Spleen (tissue), 11 donors: Measurements from ENCODE around the gene TMEM108. TPM values are rescaled to one million over a fixed set of nuclear protein-coding genes. Genes with fewer than 3 reads are reported as not detected.

Source experiments
- DNase-seq: peaks from one replicate; pipeline ENCODE4 v3.0.0-alpha.2; 2020
- H3K27ac ChIP-seq, 8 donors: fragments of 200-600 bp; sonication (generic) in 7 of 8; 1 replicate in 4 of 8; 2 replicates in 4 of 8; pipeline versions ENCODE4 v1.5.0 to v1.8.0; 2016 to 2021; ENCODE audit warnings: inconsistent platforms in 4 of 8, mild to moderate bottlenecking in 4 of 8, moderate library complexity in 1 of 8
- H3K27me3 ChIP-seq, 7 donors: fragments of 200-600 bp; sonication (generic) in 6 of 7; replicated peaks in 1 of 7; 1 replicate in 4 of 7; 2 replicates in 3 of 7; pipeline versions ENCODE4 v1.5.0 to v1.8.0; 2016 to 2021; ENCODE audit warnings: inconsistent platforms in 3 of 7, mild to moderate bottlenecking in 1 of 7
- H3K36me3 ChIP-seq, 6 donors: fragments of 200-600 bp; sonication (generic) in 5 of 6; 1 replicate in 4 of 6; 2 replicates in 2 of 6; pipeline versions ENCODE4 v1.5.0 to v1.8.0; 2016 to 2021; ENCODE audit warnings: inconsistent platforms in 2 of 6
- H3K4me1 ChIP-seq, 6 donors: fragments of 200-600 bp; sonication (generic) in 5 of 6; 1 replicate in 3 of 6; 2 replicates in 3 of 6; pipeline versions ENCODE4 v1.5.0 to v1.8.0; 2016 to 2021; ENCODE audit warnings: inconsistent platforms in 3 of 6
- H3K4me3 ChIP-seq, 8 donors: fragments of 200-600 bp; sonication (generic) in 7 of 8; 1 replicate in 4 of 8; 2 replicates in 4 of 8; pipeline versions ENCODE4 v1.5.0 to v1.8.0; 2016 to 2021; ENCODE audit warnings: inconsistent platforms in 4 of 8, mild to moderate bottlenecking in 4 of 8, moderate library complexity in 2 of 8
- H3K9me3 ChIP-seq, 8 donors: fragments of 200-600 bp; sonication (generic) in 7 of 8; 1 replicate in 4 of 8; 2 replicates in 4 of 8; pipeline versions ENCODE4 v1.5.0 to v1.8.0; 2016 to 2021; ENCODE audit warnings: inconsistent platforms in 4 of 8
- CTCF ChIP-seq, 11 experiments: fragments of 200-600 bp in 7 of 11; fragments of 450-650 bp in 4 of 11; sonication (generic) in 4 of 11; IDR thresholded peaks in 8 of 11; conservative IDR thresholded peaks in 3 of 11; 1 replicate in 7 of 11; 2 replicates in 4 of 11; pipeline versions ENCODE4 v1.4.0 to v1.8.0; 2016 to 2021; ENCODE audit warnings: antibody characterized with exemption in 11 of 11, inconsistent platforms in 4 of 11, mild to moderate bottlenecking in 1 of 11
- POLR2A ChIP-seq, 3 donors: fragments of 450-650 bp; IDR thresholded peaks; one replicate each; pipeline ENCODE4 v1.5.1; 2017; ENCODE audit warnings: antibody characterized with exemption in 3 of 3, mild to moderate bottlenecking in 1 of 3
- POLR2AphosphoS5 ChIP-seq, 3 donors: sonication (generic); formaldehyde crosslinking; IDR thresholded peaks; one replicate each; pipeline ENCODE4 v1.5.1; 2017; ENCODE audit warnings: antibody characterized with exemption in 3 of 3
- WGBS, 5 donors: extraction: QIAGEN DNeasy Blood & Tissue Kit in 3 of 5; methylation state at CpG; one replicate each; pipeline versions ENCODE4 v1.1.5 to v1.1.7; 2013 to 2018; 5-methylcytosine and 5-hydroxymethylcytosine counted together
- intact Hi-C: fragments of 100-400 bp; cut with DNase I; formaldehyde crosslinking; loops from one replicate; pipeline ENCODE4 v1.15.0; 2023; ENCODE audit warnings: low total_unique reads
- polyA plus RNA-seq, 3 donors: library from polyadenylated mRNA; stranded (reverse); fragments of 200-250 nt; gene quantifications; one replicate each; pipeline ENCODE4 v1.2.1, GENCODE V29; 2013
- total RNA-seq, 7 donors: library from RNA; depleted of rRNA in 3 of 7; stranded (reverse); fragments of >200 nt in 3 of 7; fragmentation: NEBNext Ultra II Directional in 4 of 7; extraction: Animal tissue kit (Norgen Biotek cat#: 25700) in 4 of 7; gene quantifications; one replicate each; pipeline versions ENCODE4 v1.1.0 to v1.2.1, GENCODE V29; 2016 to 2021
- donor health status: healthy with polysubstance abuse.
- donor health status: DM: no; HTN: no; CAD: no; lungs with moderate emphysema.
- donor health status: DM: no; HTN: no; CAD: no.
- donor health status: Bipolar disorder and iron deficiency.
- donor health status: healthy.
- donor health status: DM: no; HTN: no; CAD: no.
- donor health status: DM: yes; HTN: yes; CAD: no.

The TMEM108 gene
- total and polyA plus RNA-seq, 10 donors = 0.20 to 4.0 (median 1.1) TPM

- no peak for TF ChIP-seq POLR2AphosphoS5 (IDR thresholded peaks at IDR 0.05)
- TF ChIP-seq POLR2A (IDR thresholded peaks at IDR 0.05) = no peak
- no peak for TF ChIP-seq CTCF (IDR thresholded peaks at IDR 0.05 in 8 of 11, conservative IDR thresholded peaks at IDR 0.05 in 3 of 11)
- no peak for DNase-seq
- H3K27me3 ChIP-seq = no peaks in the 10 kb centered on the region
- no peaks in the 10 kb centered on the region for H3K4me1 ChIP-seq
- H3K27ac ChIP-seq = no peak overlapping the region
- no peak overlapping the region for H3K4me3 ChIP-seq
- intact Hi-C loops = no loop called here
- no peaks in the 10 kb centered on the region for H3K36me3 ChIP-seq
- H3K9me3 ChIP-seq = no peaks in the 10 kb centered on the region
Measured at GRCh38 chr3:133237380-133237779, 199.2 kb downstream of the TMEM108 start.

GRCh38 chr3:133238015-133238414 is 199.8 kb downstream of the TMEM108 start:
- TF ChIP-seq POLR2AphosphoS5 (IDR thresholded peaks at IDR 0.05) (no peak), POLR2A (IDR thresholded peaks at IDR 0.05) (no peak), CTCF (IDR thresholded peaks at IDR 0.05 in 8 of 11, conservative IDR thresholded peaks at IDR 0.05 in 3 of 11) (no peak)
- intact Hi-C loops = no loop called here
- Histone ChIP-seq H3K36me3 (no peaks in the 10 kb centered on the region), H3K27ac (no peak overlapping the region), H3K4me3 (no peak overlapping the region), H3K4me1 (no peaks in the 10 kb centered on the region), H3K27me3 (no peaks in the 10 kb centered on the region), H3K9me3 (no peaks in the 10 kb centered on the region)
- 85 to 94% (median 87%) methylated on average over 3 of the region's 3 CpGs for WGBS, 5 donors
- no peak for DNase-seq

GRCh38 chr3:133246119-133246518 is 207.9 kb downstream of the TMEM108 start:
- Histone ChIP-seq H3K27ac (no peak overlapping the region), H3K27me3 (no peaks in the 10 kb centered on the region), H3K4me3 (no peak overlapping the region), H3K36me3 (no peaks in the 10 kb centered on the region), H3K9me3 (no peaks in the 10 kb centered on the region), H3K4me1 (no peaks in the 10 kb centered on the region)
- intact Hi-C loops = no loop called here
- DNase-seq = no peak
- TF ChIP-seq POLR2AphosphoS5 (IDR thresholded peaks at IDR 0.05) = no peak
- TF ChIP-seq CTCF (IDR thresholded peaks at IDR 0.05 in 8 of 11, conservative IDR thresholded peaks at IDR 0.05 in 3 of 11) = no peak
- no peak for TF ChIP-seq POLR2A (IDR thresholded peaks at IDR 0.05)
- WGBS, 5 donors = 92 to 100% (median 96%) methylated on average over 1 of the region's 1 CpG

GRCh38 chr3:133246773-133247172 is 208.6 kb downstream of the TMEM108 start:
- Histone ChIP-seq H3K27ac (no peak overlapping the region), H3K27me3 (no peaks in the 10 kb centered on the region), H3K4me1 (no peaks in the 10 kb centered on the region), H3K36me3 (no peaks in the 10 kb centered on the region), H3K9me3 (no peaks in the 10 kb centered on the region), H3K4me3 (no peak overlapping the region)
- no peak for DNase-seq
- TF ChIP-seq CTCF (IDR thresholded peaks at IDR 0.05 in 8 of 11, conservative IDR thresholded peaks at IDR 0.05 in 3 of 11) (no peak), POLR2AphosphoS5 (IDR thresholded peaks at IDR 0.05) (no peak), POLR2A (IDR thresholded peaks at IDR 0.05) (no peak)
- intact Hi-C loops = no loop called here
